Astrocyte (in vitro differentiated cells and primary cell): ENCODE data around the gene FAM219B. TPM values are rescaled to one million over a fixed set of nuclear protein-coding genes. Genes with fewer than 3 reads are reported as not detected.

ENCODE experiments used
- DNase-seq: peaks from one replicate; pipeline ENCODE4 v3.0.0-alpha.2; 2010; ENCODE audit warnings: low read depth
- FAIRE-seq: peaks from 2 replicates; lab custom pipeline; 2011; peaks lifted over from hg19 to GRCh38; lab: Jason Lieb, UNC
- H2AFZ ChIP-seq: 2 replicates; pipeline ENCODE4 v1.6.0; 2012; ENCODE audit warnings: low read depth, low read length, inconsistent platforms
- H3K27ac ChIP-seq: 2 replicates; pipeline ENCODE4 v1.5.1; 2011; ENCODE audit warnings: low read depth, low read length, inconsistent platforms
- H3K27me3 ChIP-seq: 2 replicates; pipeline ENCODE4 v1.6.0; 2011; ENCODE audit warnings: low read length, inconsistent platforms; ENCODE audit not compliant: insufficient read depth
- H3K36me3 ChIP-seq: 2 replicates; pipeline ENCODE4 v1.5.1; 2011; ENCODE audit warnings: low read length, inconsistent platforms; ENCODE audit not compliant: insufficient read depth
- H3K4me1 ChIP-seq: 2 replicates; pipeline ENCODE4 v1.5.1; 2011; ENCODE audit warnings: low read length, inconsistent platforms; ENCODE audit not compliant: insufficient read depth
- H3K4me2 ChIP-seq: 2 replicates; pipeline ENCODE4 v1.6.0; 2012; ENCODE audit warnings: low read length, inconsistent platforms
- H3K4me3 ChIP-seq: 2 replicates; pipeline ENCODE4 v1.5.1; 2011; ENCODE audit warnings: low read depth, mild to moderate bottlenecking, low read length, inconsistent platforms; ENCODE audit not compliant: insufficient read depth
- H3K79me2 ChIP-seq: 2 replicates; pipeline ENCODE4 v1.6.0; 2012; ENCODE audit warnings: mild to moderate bottlenecking, low read length, inconsistent platforms; ENCODE audit not compliant: insufficient read depth
- H3K9ac ChIP-seq: 2 replicates; pipeline ENCODE4 v1.6.0; 2012; ENCODE audit warnings: mild to moderate bottlenecking, low read length, inconsistent platforms
- H3K9me3 ChIP-seq: 2 replicates; pipeline ENCODE4 v1.5.1; 2012; ENCODE audit warnings: low read depth, mild to moderate bottlenecking, low read length, inconsistent platforms; ENCODE audit not compliant: insufficient read depth
- H4K20me1 ChIP-seq: 2 replicates; pipeline ENCODE4 v1.6.0; 2012; ENCODE audit warnings: low read length, inconsistent platforms; ENCODE audit not compliant: insufficient read depth
- H3K27ac Mint-ChIP-seq: one replicate; pipeline ENCODE4 v1.8.0; 2021; ENCODE audit warnings: mild to moderate bottlenecking, mixed read lengths; ENCODE audit not compliant: unreplicated experiment
- H3K27me3 Mint-ChIP-seq: one replicate; pipeline ENCODE4 v1.8.0; 2021; ENCODE audit warnings: low read depth, mixed read lengths; ENCODE audit not compliant: unreplicated experiment
- H3K36me3 Mint-ChIP-seq: one replicate; pipeline ENCODE4 v1.8.0; 2021; ENCODE audit warnings: low read depth, mixed read lengths; ENCODE audit not compliant: unreplicated experiment
- H3K4me1 Mint-ChIP-seq: one replicate; pipeline ENCODE4 v1.8.0; 2021; ENCODE audit warnings: low read depth, mixed read lengths; ENCODE audit not compliant: unreplicated experiment
- H3K4me3 Mint-ChIP-seq: one replicate; pipeline ENCODE4 v1.8.0; 2021; ENCODE audit warnings: mild to moderate bottlenecking, moderate library complexity, mixed read lengths; ENCODE audit not compliant: unreplicated experiment
- H3K9me3 Mint-ChIP-seq: one replicate; pipeline ENCODE4 v1.8.0; 2021; ENCODE audit warnings: mild to moderate bottlenecking, mixed read lengths; ENCODE audit not compliant: unreplicated experiment
- CTCF ChIP-seq: IDR thresholded peaks from 2 replicates; pipeline ENCODE4 v1.5.1; 2011; ENCODE audit warnings: low read depth, mild to moderate bottlenecking, inconsistent platforms, low read length, moderate library complexity; ENCODE audit not compliant: insufficient read depth
- EZH2 ChIP-seq: IDR thresholded peaks from 2 replicates; pipeline ENCODE4 v1.6.1; 2012; ENCODE audit warnings: mild to moderate bottlenecking, low read length, inconsistent platforms; ENCODE audit not compliant: insufficient read depth
- total RNA-seq: library from RNA; stranded (reverse); gene quantifications from 2 replicates; pipeline ENCODE4 v1.2.1, GENCODE V29; 2021

Gene FAM219B
- total RNA-seq, 1 donor from 2014 or later: 97.1 TPM

DNA sequence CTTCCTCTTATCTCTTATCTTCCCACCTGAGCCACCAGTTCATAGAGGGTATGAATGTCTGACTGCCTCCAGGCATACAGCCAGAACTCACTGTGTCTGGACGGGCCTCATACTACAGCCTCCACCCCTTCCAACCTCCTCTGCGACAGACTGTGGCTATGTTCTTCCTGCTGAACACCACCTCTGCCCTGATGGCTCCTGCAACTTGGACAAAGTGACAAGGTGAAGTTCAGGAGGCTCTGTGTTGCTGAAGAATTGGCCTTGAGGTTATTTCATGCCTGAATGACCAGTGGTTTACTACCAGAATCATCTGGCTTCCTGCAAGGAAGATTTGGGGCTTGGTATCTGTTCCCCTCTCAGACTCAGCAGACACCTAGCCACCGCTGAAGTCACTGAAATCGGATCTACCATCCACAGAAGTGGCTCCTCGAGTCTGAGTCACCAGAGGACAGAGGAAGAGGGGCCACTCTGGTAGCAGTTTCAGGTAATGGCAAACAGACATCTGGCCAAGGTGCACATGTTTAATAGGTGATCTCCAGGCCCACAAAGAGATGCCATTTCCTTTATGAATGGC, 49.5 kb downstream of the FAM219B start:
- H3K4me1 Mint-ChIP-seq: peaks cover 2% of the 10 kb centered on the region
- TF ChIP-seq CTCF (no peak), EZH2 (no peak)
- no peaks in the 10 kb centered on the region for H3K27me3 Mint-ChIP-seq
- FAIRE-seq (no peak), DNase-seq (no peak)
- peaks cover 4% of the 10 kb centered on the region for H3K36me3 ChIP-seq
- H4K20me1 ChIP-seq: peaks cover 55% of the 10 kb centered on the region
- no peaks in the 10 kb centered on the region for H3K9me3 ChIP-seq
- H3K9me3 Mint-ChIP-seq: no peaks in the 10 kb centered on the region
- no peaks in the 10 kb centered on the region for H3K4me1 ChIP-seq
- H3K4me2 ChIP-seq: no peak overlapping the region
- no peak overlapping the region for H3K4me3 ChIP-seq
- H3K27me3 ChIP-seq: no peaks in the 10 kb centered on the region
- no peak overlapping the region for H2AFZ ChIP-seq
- H3K36me3 Mint-ChIP-seq: peaks cover 6% of the 10 kb centered on the region
- H3K27ac ChIP-seq: no peak overlapping the region
- peaks cover 36% of the 10 kb centered on the region for H3K79me2 ChIP-seq
- H3K9ac ChIP-seq: no peak overlapping the region
- no peak overlapping the region for H3K4me3 Mint-ChIP-seq
- H3K27ac Mint-ChIP-seq: no peak overlapping the region

DNA sequence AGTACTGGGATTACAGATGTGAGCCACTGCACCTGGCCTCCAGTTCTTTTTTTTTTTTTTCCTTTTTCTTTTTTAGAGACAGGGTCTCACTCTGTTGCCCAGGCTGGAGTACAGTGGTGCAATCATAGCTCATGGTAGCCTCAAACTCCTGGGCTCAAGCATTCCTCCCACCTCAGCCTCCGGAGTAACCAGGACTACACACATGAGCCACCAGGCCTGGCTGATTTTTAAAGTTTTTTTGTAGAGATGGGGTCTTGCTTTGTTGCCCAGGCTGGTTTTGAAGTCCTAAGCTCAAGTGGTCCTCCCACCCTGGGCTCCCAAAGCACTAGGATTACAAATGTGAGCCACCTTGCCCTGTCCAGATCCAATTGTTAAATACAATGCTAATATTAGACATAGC, 50.1 kb downstream of the FAM219B start:
- Mint-ChIP-seq H3K4me1 (peaks cover 2% of the 10 kb centered on the region), H3K36me3 (peaks cover 9% of the 10 kb centered on the region), H3K27me3 (no peaks in the 10 kb centered on the region), H3K4me3 (no peak overlapping the region), H3K9me3 (no peaks in the 10 kb centered on the region), H3K27ac (no peak overlapping the region)
- no peaks in the 10 kb centered on the region for H3K27me3 ChIP-seq
- TF ChIP-seq EZH2 (no peak), CTCF (no peak)
- no peaks in the 10 kb centered on the region for H3K9me3 ChIP-seq
- peaks cover 55% of the 10 kb centered on the region for H4K20me1 ChIP-seq
- H3K4me1 ChIP-seq: no peaks in the 10 kb centered on the region
- no peak overlapping the region for H3K4me2 ChIP-seq
- H3K36me3 ChIP-seq: peaks cover 4% of the 10 kb centered on the region
- no peak for DNase-seq
- H3K4me3 ChIP-seq: no peak overlapping the region
- H3K27ac ChIP-seq: no peak overlapping the region
- no peak overlapping the region for H2AFZ ChIP-seq
- peaks cover 36% of the 10 kb centered on the region for H3K79me2 ChIP-seq
- no peak for FAIRE-seq
- no peak overlapping the region for H3K9ac ChIP-seq

GRCh38 chr15:74855857-74856256, 50.8 kb downstream of the FAM219B start:
- peaks cover 30% of the 10 kb centered on the region for H3K79me2 ChIP-seq
- H3K4me1 ChIP-seq: no peaks in the 10 kb centered on the region
- H3K27ac ChIP-seq: no peak overlapping the region
- Mint-ChIP-seq H3K4me1 (peaks cover 2% of the 10 kb centered on the region), H3K27me3 (no peaks in the 10 kb centered on the region), H3K9me3 (no peaks in the 10 kb centered on the region), H3K27ac (peak overlapping the region; percentile 78), H3K4me3 (no peak overlapping the region), H3K36me3 (peaks cover 9% of the 10 kb centered on the region)
- peaks cover 50% of the 10 kb centered on the region for H4K20me1 ChIP-seq
- H3K9ac ChIP-seq: no peak overlapping the region
- H3K4me3 ChIP-seq: no peak overlapping the region
- no peak overlapping the region for H2AFZ ChIP-seq
- TF ChIP-seq EZH2: no peak
- TF ChIP-seq CTCF: no peak
- no peak for FAIRE-seq
- H3K4me2 ChIP-seq: no peak overlapping the region
- H3K9me3 ChIP-seq: no peaks in the 10 kb centered on the region
- no peak for DNase-seq
- peaks cover 7% of the 10 kb centered on the region for H3K36me3 ChIP-seq
- H3K27me3 ChIP-seq: no peaks in the 10 kb centered on the region
